A549 (cell line): ENCODE results near the gene RAB20.

Experiments
- HOXB5 ChIP-seq: fragments of 250-450 bp; sonication (Bioruptor Pico); IDR thresholded peaks from 2 replicates; pipeline ENCODE4 v1.5.0; 2020; ENCODE audit warnings: mild to moderate bottlenecking, moderate library complexity
- KDM5A ChIP-seq: fragments of 200-600 bp; sonication (generic); IDR thresholded peaks from 2 replicates; pipeline ENCODE4 v1.6.1; 2016; ENCODE audit warnings: antibody characterized with exemption, mild to moderate bottlenecking
- POLR2A ChIP-seq: IDR thresholded peaks from 2 replicates; pipeline ENCODE4 v1.6.1; 2012; ENCODE audit warnings: mild to moderate bottlenecking, low read length
- TF ChIP-seq, protein P1 (sequence below): fragments of 450-650 bp; IDR thresholded peaks from 2 replicates; pipeline ENCODE4 v1.6.1; 2014; ENCODE audit warnings: antibody characterized with exemption
- TF ChIP-seq, protein P2 (sequence below): fragments of >200 bp; sonication (Bioruptor Twin); formaldehyde crosslinking; IDR thresholded peaks from 3 replicates; pipeline ENCODE4 v1.5.1; 2016
- TF ChIP-seq, protein P3 (sequence below): IDR thresholded peaks from 2 replicates; pipeline ENCODE4 v1.6.1; 2012

DNA sequence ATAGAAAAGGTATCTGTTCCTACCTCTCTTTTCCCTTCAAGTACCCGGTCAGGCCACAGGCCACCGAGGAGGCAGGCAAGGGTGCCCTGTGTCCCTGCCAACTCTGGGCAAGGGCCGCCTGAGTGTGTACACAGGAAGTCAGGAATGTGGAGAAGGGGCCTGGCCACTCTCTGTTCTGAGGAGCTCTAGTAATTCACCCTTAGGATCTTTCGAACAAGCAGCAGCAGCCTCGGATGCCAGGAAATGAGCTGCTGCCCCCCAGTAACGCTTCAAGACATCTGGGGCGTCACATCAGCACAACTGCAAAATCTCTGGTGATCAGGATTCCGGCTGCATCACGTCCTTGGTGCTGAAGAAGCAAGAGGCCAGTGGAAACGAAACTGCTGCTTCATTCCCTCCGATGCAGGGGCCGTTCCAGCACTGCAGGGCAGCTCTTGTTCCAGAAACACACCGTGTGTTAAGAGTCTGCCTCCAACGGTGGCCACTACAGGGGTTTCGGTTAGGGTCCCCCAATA, 2.0 kb downstream of the RAB20 start:
- no peak for TF ChIP-seq KDM5A
- TF ChIP-seq, protein P1, sequence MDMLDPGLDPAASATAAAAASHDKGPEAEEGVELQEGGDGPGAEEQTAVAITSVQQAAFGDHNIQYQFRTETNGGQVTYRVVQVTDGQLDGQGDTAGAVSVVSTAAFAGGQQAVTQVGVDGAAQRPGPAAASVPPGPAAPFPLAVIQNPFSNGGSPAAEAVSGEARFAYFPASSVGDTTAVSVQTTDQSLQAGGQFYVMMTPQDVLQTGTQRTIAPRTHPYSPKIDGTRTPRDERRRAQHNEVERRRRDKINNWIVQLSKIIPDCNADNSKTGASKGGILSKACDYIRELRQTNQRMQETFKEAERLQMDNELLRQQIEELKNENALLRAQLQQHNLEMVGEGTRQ = no peak
- TF ChIP-seq POLR2A = no peak
- TF ChIP-seq, protein P2, sequence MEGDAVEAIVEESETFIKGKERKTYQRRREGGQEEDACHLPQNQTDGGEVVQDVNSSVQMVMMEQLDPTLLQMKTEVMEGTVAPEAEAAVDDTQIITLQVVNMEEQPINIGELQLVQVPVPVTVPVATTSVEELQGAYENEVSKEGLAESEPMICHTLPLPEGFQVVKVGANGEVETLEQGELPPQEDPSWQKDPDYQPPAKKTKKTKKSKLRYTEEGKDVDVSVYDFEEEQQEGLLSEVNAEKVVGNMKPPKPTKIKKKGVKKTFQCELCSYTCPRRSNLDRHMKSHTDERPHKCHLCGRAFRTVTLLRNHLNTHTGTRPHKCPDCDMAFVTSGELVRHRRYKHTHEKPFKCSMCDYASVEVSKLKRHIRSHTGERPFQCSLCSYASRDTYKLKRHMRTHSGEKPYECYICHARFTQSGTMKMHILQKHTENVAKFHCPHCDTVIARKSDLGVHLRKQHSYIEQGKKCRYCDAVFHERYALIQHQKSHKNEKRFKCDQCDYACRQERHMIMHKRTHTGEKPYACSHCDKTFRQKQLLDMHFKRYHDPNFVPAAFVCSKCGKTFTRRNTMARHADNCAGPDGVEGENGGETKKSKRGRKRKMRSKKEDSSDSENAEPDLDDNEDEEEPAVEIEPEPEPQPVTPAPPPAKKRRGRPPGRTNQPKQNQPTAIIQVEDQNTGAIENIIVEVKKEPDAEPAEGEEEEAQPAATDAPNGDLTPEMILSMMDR = no peak
- TF ChIP-seq, protein P3, sequence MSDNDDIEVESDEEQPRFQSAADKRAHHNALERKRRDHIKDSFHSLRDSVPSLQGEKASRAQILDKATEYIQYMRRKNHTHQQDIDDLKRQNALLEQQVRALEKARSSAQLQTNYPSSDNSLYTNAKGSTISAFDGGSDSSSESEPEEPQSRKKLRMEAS = no peak
- no peak for TF ChIP-seq HOXB5 (CRISPR knock-in tag)
